ENCODE measurements around the gene ELMO2. TPM values are rescaled to one million over a fixed set of nuclear protein-coding genes. Genes with fewer than 3 reads are reported as not detected.

Gene ELMO2
- total and polyA plus RNA-seq, 4 donors, result 19.6 to 56.5 (median 45.9) TPM

DNA sequence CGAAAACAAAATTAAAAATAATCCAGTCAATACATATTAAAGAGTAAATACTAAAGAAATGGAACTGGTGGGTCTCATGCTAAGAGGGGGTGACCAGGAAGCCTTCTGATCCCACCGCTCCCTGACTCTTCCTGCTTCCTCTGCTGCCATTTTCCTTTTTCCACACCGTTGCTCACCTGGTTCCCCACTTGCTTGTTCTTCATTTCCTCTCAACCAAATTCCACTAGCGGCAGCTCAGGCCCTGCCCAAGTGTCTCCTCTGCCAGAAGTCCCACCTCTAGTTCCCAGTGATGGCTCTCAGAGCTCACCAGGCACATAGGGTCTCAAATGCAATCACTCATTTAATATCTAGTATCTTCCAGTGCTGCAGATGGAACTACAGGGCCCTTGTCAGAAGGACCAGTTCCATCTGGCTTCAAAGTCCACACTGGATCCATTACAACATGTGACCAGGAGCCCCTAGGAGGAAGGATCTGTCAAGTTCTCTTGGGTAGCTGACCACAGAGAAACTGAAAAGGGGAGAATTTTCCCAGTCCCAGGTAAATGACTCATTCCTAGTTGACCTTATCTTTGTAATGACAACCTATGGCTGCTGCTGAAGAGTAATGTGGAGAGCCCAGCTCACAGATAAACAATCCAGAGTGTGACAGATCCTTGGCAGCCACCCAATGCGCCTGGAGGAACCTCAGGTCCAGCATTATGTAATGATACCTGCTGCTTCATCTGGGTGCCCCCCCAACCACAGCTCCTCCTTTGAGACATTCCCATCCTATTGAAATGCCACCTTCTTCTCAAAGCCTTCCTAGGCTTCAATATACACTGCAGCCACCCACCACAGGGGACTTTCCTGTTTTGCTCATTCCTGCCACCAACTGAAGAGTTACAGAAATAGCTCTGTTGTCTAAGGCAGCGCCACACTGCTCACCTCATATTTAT, 38.2 kb downstream of the ELMO2 start:
- H3K9ac ChIP-seq (ENCODE audit: insufficient read depth in 1 of 2, low read length in 2 of 2), result no peak overlapping the region

DNA sequence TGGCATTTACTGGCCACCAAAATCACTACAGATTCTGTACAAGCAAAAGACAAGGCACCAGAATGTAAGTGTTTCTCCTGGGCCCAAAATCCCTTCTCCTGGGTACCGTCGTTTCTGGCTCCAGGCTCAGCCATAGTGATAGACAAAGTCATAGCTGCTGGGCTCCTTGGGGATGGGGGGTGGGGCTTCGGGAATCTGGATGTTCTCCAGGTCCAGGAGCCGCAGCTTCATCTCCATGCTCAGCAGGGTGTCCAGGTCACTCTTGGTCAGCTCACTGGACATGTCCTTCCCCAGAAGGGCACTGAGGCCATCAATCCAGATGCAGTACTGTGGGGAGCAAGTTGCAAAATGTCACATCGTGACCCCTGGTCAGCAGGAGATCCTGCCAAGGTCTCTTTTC, 39.2 kb downstream of the ELMO2 start:
- H3K36me3 ChIP-seq (ENCODE audit: control insufficient read depth in 4 of 4, insufficient read depth in 4 of 4, low read length in 4 of 4), result peaks cover 17 to 58% (median 40%) of the 10 kb centered on the region in 4 donors
- TF ChIP-seq, protein P1, sequence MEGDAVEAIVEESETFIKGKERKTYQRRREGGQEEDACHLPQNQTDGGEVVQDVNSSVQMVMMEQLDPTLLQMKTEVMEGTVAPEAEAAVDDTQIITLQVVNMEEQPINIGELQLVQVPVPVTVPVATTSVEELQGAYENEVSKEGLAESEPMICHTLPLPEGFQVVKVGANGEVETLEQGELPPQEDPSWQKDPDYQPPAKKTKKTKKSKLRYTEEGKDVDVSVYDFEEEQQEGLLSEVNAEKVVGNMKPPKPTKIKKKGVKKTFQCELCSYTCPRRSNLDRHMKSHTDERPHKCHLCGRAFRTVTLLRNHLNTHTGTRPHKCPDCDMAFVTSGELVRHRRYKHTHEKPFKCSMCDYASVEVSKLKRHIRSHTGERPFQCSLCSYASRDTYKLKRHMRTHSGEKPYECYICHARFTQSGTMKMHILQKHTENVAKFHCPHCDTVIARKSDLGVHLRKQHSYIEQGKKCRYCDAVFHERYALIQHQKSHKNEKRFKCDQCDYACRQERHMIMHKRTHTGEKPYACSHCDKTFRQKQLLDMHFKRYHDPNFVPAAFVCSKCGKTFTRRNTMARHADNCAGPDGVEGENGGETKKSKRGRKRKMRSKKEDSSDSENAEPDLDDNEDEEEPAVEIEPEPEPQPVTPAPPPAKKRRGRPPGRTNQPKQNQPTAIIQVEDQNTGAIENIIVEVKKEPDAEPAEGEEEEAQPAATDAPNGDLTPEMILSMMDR (IDR thresholded peaks at IDR 0.05; ENCODE audit: control extremely low read depth, extremely low read depth), result no peak
- H3K27ac ChIP-seq (ENCODE audit: low read depth in 1 of 2, low read length in 1 of 2), result no peak overlapping the region
- H3K9me3 ChIP-seq (ENCODE audit: control insufficient read depth in 4 of 4, insufficient read depth in 3 of 4, low read length in 3 of 4), result no peaks in the 10 kb centered on the region
- no peaks in the 10 kb centered on the region for H3K27me3 ChIP-seq (ENCODE audit: control insufficient read depth in 3 of 3, insufficient read depth in 3 of 3, low read length in 2 of 3)
- H3K4me3 ChIP-seq, result no peak overlapping the region
- ATAC-seq (ENCODE audit: insufficient read depth, low FRiP score) (no peak), DNase-seq (no peak)
- H3K4me1 ChIP-seq (ENCODE audit: control insufficient read depth in 5 of 5, insufficient read depth in 5 of 5, low read length in 5 of 5), result peaks cover 0 to 16% (median 4%) of the 10 kb centered on the region in 5 donors
- H3K9ac ChIP-seq (ENCODE audit: insufficient read depth in 1 of 2, low read length in 2 of 2), result no peak overlapping the region
- WGBS, 2 donors, result 89 to 96% methylated on average over 5 of the region's 5 CpGs

More for the DNA sequence above, 38.2 kb downstream of the ELMO2 start:
- WGBS, 2 donors, result 87 to 91% methylated on average over 6 of the region's 6 CpGs
- TF ChIP-seq, protein P1 (IDR thresholded peaks at IDR 0.05; ENCODE audit: control extremely low read depth, extremely low read depth), result no peak
- Histone ChIP-seq H3K4me3 (no peak overlapping the region), H3K9me3 (ENCODE audit: control insufficient read depth in 4 of 4, insufficient read depth in 3 of 4, low read length in 3 of 4) (no peaks in the 10 kb centered on the region), H3K36me3 (ENCODE audit: control insufficient read depth in 4 of 4, insufficient read depth in 4 of 4, low read length in 4 of 4) (peaks cover 21 to 63% (median 45%) of the 10 kb centered on the region in 4 donors), H3K27me3 (ENCODE audit: control insufficient read depth in 3 of 3, insufficient read depth in 3 of 3, low read length in 2 of 3) (no peaks in the 10 kb centered on the region), H3K4me1 (ENCODE audit: control insufficient read depth in 5 of 5, insufficient read depth in 5 of 5, low read length in 5 of 5) (peaks cover 0 to 15% (median 4%) of the 10 kb centered on the region in 5 donors), H3K27ac (ENCODE audit: low read depth in 1 of 2, low read length in 1 of 2) (no peak overlapping the region)
- DNase-seq, result no peak
- ATAC-seq (ENCODE audit: insufficient read depth, low FRiP score), result no peak

DNA sequence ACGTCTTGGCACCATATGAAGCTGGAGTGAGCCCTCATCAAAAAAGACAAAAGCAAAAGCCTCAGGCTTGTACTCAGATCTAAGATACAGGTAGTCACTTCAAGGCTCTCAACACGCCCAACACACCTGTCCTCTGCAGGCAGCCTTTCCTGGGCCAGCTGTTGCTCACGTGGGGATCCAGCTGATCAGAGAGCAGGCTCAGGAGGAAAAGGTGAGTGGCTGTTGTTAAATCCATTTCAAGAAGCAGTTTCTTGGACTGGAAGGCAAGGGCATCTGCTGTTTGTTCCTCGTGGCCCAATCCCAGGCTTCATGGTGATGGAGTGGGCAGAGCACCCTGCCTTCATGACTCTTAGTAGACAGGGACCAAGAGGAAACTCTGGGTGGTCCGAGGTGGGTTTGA, 39.6 kb downstream of the ELMO2 start:
- H3K36me3 ChIP-seq (ENCODE audit: control insufficient read depth in 4 of 4, insufficient read depth in 4 of 4, low read length in 4 of 4), result peaks cover 17 to 55% (median 39%) of the 10 kb centered on the region in 4 donors
- DNase-seq (no peak), ATAC-seq (ENCODE audit: insufficient read depth, low FRiP score) (no peak)
- peaks cover 0 to 16% (median 4%) of the 10 kb centered on the region in 5 donors for H3K4me1 ChIP-seq (ENCODE audit: control insufficient read depth in 5 of 5, insufficient read depth in 5 of 5, low read length in 5 of 5)
- no peaks in the 10 kb centered on the region for H3K9me3 ChIP-seq (ENCODE audit: control insufficient read depth in 4 of 4, insufficient read depth in 3 of 4, low read length in 3 of 4)
- no peaks in the 10 kb centered on the region for H3K27me3 ChIP-seq (ENCODE audit: control insufficient read depth in 3 of 3, insufficient read depth in 3 of 3, low read length in 2 of 3)
- TF ChIP-seq, protein P1 (IDR thresholded peaks at IDR 0.05; ENCODE audit: control extremely low read depth, extremely low read depth), result no peak
- no peak overlapping the region for H3K9ac ChIP-seq (ENCODE audit: insufficient read depth in 1 of 2, low read length in 2 of 2)
- no peak overlapping the region for H3K4me3 ChIP-seq
- H3K27ac ChIP-seq (ENCODE audit: low read depth in 1 of 2, low read length in 1 of 2), result no peak overlapping the region
- WGBS, 2 donors, result 91 to 93% methylated on average over 5 of the region's 5 CpGs
